GM12892 (cell line): ENCODE results near the gene NLRP1.
"Not testable (repeated sequence)": the region's sequence is repeated elsewhere in the genome, so short reads cannot be mapped to it uniquely, and the experiment has no call there.

ENCODE experiments used
- POLR2AphosphoS5 ChIP-seq: IDR thresholded peaks from 2 replicates; pipeline ENCODE4 v1.6.1; 2011; ENCODE audit warnings: low read depth, low read length, control low read depth
- TAF1 ChIP-seq: IDR thresholded peaks from 2 replicates; pipeline ENCODE4 v1.6.1; 2011; ENCODE audit warnings: low read depth, mild to moderate bottlenecking, control low read depth, low read length, borderline replicate concordance

DNA sequence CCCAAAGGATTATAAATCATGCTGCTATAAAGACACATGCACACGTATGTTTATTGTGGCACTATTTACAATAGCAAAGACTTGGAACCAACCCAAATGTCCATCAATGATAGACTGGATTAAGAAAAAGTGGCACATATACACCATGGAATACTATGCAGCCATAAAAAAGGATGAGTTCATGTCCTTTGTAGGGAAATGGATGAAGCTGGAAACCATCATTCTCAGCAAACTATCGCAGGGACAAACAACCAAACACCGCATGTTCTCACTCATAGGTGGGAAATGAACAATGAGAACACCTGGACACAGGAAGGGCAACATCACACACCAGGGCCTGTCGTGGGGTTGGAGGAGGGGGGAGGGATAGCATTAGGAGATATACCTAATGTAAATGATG is 5.5 kb downstream of the NLRP1 start:
- TF ChIP-seq POLR2AphosphoS5, TAF1: not testable (repeated sequence)
